Chondrocyte (in vitro differentiated cells): ENCODE measurements around the gene RIPOR2. TPM values are rescaled to one million over a fixed set of nuclear protein-coding genes. Genes with fewer than 3 reads are reported as not detected.

Experiments
- DNase-seq: peaks from one replicate; pipeline ENCODE4 v3.0.0; 2021; ENCODE audit warnings: mixed read lengths, low spot score
- H3K27ac Mint-ChIP-seq: one replicate; pipeline ENCODE4 v1.8.0; 2021; ENCODE audit warnings: mild to moderate bottlenecking, moderate library complexity, mixed read lengths; ENCODE audit not compliant: unreplicated experiment
- H3K27me3 Mint-ChIP-seq: 2 replicates; pipeline ENCODE4 v1.8.0; 2021; ENCODE audit warnings: low read depth, mixed read lengths
- H3K36me3 Mint-ChIP-seq: 2 replicates; pipeline ENCODE4 v1.8.0; 2021; ENCODE audit warnings: low read depth, mixed read lengths
- H3K4me1 Mint-ChIP-seq: 2 replicates; pipeline ENCODE4 v1.8.0; 2021; ENCODE audit warnings: low read depth, mild to moderate bottlenecking, mixed read lengths
- H3K4me3 Mint-ChIP-seq: one replicate; pipeline ENCODE4 v1.8.0; 2021; ENCODE audit warnings: mild to moderate bottlenecking, moderate library complexity, mixed read lengths; ENCODE audit not compliant: unreplicated experiment
- H3K9me3 Mint-ChIP-seq: 2 replicates; pipeline ENCODE4 v1.8.0; 2021; ENCODE audit warnings: low read depth, mixed read lengths
- total RNA-seq: library from RNA; stranded (reverse); gene quantifications from 3 replicates; pipeline ENCODE4 v1.2.1, GENCODE V29; 2021
- TF ChIP-seq, protein P1 (sequence below): fragments of 200-600 bp; sonication (generic); IDR thresholded peaks from 2 replicates; pipeline ENCODE4 v1.5.0; 2021; ENCODE audit warnings: antibody characterized with exemption, mild to moderate bottlenecking, moderate library complexity

RIPOR2 gene
- total RNA-seq, 1 donor from 2014 or later, result 0.62 TPM

DNA sequence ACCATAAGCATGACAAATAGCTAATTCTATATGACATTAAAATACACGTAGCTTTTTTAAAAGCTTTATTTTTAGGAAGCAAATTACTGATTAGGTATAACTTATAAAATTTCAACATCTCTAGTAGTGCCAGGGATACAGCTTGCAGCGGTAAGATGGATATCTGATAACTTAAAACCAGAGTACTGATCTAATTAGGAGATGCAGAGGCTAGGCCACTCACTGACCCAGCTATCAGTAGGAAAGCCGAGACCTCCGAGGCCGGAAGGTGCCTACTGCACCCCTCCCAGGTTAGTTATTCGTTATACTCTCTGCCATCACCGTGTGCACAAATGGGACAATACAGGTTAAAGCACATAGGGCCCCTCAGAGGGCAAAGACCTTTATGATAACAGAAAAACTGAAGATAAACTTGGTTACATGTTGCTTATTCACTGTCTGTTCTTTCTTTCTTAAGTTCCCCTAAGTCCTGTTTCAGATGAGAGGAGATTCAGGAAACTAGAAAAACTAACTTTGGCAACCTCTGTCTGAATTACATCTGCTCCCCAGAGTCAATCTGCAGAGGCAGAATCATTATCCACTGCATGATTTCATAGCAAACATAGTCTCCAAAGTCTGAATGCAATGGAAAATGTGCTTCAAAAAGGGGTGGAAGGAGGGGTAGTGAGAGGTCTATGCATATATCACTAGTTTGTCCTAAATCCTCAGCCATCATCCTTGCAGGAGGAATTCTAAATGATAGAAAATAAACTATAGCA, 60.8 kb downstream of the RIPOR2 start:
- H3K4me1 Mint-ChIP-seq, result no peaks in the 10 kb centered on the region

DNA sequence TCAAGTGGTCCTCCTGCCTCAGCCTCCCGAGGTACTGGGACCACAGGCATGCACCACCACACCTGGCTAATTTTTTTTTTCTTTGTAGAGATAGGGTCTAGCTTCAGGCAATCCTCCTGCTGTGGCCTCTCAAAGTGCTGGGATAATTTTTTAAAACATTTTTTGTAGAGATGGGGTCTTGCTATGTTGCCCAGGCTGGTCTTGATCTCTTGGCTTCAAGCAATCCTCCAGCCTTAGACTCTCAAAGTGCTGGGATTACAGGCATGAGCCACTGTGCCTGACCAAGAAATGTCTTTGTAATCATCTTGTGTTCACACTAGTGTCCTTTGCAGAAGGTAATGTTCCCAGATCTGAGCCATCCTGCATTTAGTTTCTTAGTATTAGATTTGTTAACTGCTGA, 61.6 kb downstream of the RIPOR2 start:
- Mint-ChIP-seq H3K27ac (no peak overlapping the region), H3K36me3 (no peaks in the 10 kb centered on the region), H3K27me3 (no peaks in the 10 kb centered on the region), H3K4me3 (no peak overlapping the region), H3K4me1 (no peaks in the 10 kb centered on the region), H3K9me3 (no peaks in the 10 kb centered on the region)
- DNase-seq, result no peak
- TF ChIP-seq, protein P1, sequence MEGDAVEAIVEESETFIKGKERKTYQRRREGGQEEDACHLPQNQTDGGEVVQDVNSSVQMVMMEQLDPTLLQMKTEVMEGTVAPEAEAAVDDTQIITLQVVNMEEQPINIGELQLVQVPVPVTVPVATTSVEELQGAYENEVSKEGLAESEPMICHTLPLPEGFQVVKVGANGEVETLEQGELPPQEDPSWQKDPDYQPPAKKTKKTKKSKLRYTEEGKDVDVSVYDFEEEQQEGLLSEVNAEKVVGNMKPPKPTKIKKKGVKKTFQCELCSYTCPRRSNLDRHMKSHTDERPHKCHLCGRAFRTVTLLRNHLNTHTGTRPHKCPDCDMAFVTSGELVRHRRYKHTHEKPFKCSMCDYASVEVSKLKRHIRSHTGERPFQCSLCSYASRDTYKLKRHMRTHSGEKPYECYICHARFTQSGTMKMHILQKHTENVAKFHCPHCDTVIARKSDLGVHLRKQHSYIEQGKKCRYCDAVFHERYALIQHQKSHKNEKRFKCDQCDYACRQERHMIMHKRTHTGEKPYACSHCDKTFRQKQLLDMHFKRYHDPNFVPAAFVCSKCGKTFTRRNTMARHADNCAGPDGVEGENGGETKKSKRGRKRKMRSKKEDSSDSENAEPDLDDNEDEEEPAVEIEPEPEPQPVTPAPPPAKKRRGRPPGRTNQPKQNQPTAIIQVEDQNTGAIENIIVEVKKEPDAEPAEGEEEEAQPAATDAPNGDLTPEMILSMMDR, result no peak

More for the DNA sequence above, 60.8 kb downstream of the RIPOR2 start:
- Mint-ChIP-seq H3K9me3 (no peaks in the 10 kb centered on the region), H3K27ac (no peak overlapping the region), H3K27me3 (no peaks in the 10 kb centered on the region), H3K36me3 (no peaks in the 10 kb centered on the region), H3K4me3 (no peak overlapping the region)
- DNase-seq, result no peak
- TF ChIP-seq, protein P1, result no peak

DNA sequence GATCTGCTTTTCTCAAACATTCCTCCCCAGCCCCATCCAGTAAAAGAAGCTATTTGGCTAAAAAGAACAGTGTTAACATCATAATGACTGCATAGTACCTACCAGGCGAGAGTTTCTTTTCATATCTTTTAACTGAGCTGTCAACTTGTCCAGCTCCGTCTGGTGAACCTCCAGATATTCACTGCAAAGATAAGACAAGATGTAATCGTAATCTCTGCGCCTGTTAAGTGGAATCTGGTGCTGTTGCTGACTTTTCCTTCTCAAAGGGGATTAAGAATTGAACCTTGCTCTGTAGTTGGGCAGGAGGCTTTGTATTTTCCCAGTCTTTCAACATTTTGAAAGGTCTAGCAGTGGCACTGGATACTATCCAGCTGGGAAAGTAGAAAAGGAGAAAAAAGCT, 63.0 kb downstream of the RIPOR2 start:
- Mint-ChIP-seq H3K4me1 (no peaks in the 10 kb centered on the region), H3K27me3 (no peaks in the 10 kb centered on the region), H3K27ac (no peak overlapping the region), H3K4me3 (no peak overlapping the region), H3K9me3 (no peaks in the 10 kb centered on the region), H3K36me3 (no peaks in the 10 kb centered on the region)
- TF ChIP-seq, protein P1, result no peak
- no peak for DNase-seq

DNA sequence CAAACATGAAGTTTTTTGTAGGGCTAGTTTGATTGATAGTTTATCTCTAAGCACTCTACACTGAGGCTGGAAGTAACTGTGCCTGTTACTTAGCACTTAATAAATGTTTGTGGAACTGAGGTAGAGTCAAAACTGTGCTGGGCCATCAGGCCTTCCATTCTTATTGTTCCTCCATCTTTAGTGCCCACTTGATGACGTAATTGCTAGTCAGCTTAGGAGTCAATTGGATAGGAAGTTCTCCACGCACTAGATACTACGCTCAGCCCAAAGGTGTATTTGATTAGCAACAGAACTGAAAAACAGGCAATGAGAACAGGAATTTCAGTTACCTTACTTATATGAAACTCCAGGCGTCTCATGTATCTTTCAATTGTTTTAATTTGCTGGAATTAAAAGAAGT, 67.0 kb downstream of the RIPOR2 start:
- no peak overlapping the region for H3K4me3 Mint-ChIP-seq
- H3K4me1 Mint-ChIP-seq, result peaks cover 2% of the 10 kb centered on the region
- TF ChIP-seq, protein P1, result no peak
- DNase-seq, result no peak
- no peak overlapping the region for H3K27ac Mint-ChIP-seq
- no peaks in the 10 kb centered on the region for H3K27me3 Mint-ChIP-seq
- no peaks in the 10 kb centered on the region for H3K9me3 Mint-ChIP-seq
- no peaks in the 10 kb centered on the region for H3K36me3 Mint-ChIP-seq

DNA sequence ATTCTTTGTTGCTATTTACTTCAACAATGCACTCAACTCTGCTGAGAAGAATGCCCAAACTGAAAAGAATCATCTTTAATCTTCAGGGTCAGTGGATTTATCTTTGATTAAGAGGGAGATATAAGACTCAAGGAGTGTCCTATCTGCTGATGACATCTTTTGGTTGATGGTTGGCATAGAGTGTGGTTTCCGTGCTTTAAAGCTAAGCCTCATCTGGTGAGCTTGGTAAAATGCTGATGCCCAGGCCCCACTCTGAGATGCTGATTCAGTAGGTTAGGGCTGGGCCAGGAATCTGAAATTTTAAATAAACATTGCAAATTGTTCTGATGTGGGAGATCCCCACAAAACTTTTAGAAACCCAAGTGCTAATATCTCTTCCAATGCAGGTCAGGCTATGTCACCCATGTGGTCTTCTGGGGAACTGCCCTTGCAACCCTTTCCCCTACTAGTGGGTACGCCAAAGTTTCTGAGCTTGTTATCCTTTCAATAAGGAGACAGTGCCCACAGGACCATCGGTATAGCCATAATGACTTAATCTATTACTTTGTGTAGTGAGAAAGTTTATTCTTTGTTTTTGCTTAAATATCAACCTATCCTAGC, 68.6 kb downstream of the RIPOR2 start:
- no peaks in the 10 kb centered on the region for H3K27me3 Mint-ChIP-seq
- TF ChIP-seq, protein P1, result no peak
- no peak overlapping the region for H3K27ac Mint-ChIP-seq

More for the DNA sequence above, 68.6 kb downstream of the RIPOR2 start:
- H3K4me3 Mint-ChIP-seq, result no peak overlapping the region
- no peak for DNase-seq
- H3K9me3 Mint-ChIP-seq, result no peaks in the 10 kb centered on the region
- no peaks in the 10 kb centered on the region for H3K36me3 Mint-ChIP-seq
- H3K4me1 Mint-ChIP-seq, result peaks cover 2% of the 10 kb centered on the region
